GM21786 (cell line): ENCODE data around the gene RNF217.

Experiments
- ATAC-seq: cut with Tn5 transposase; IDR thresholded peaks from one replicate; pipeline ENCODE4 v1.9.1; 2021; ENCODE audit not compliant: unreplicated experiment

RNF217 gene

DNA sequence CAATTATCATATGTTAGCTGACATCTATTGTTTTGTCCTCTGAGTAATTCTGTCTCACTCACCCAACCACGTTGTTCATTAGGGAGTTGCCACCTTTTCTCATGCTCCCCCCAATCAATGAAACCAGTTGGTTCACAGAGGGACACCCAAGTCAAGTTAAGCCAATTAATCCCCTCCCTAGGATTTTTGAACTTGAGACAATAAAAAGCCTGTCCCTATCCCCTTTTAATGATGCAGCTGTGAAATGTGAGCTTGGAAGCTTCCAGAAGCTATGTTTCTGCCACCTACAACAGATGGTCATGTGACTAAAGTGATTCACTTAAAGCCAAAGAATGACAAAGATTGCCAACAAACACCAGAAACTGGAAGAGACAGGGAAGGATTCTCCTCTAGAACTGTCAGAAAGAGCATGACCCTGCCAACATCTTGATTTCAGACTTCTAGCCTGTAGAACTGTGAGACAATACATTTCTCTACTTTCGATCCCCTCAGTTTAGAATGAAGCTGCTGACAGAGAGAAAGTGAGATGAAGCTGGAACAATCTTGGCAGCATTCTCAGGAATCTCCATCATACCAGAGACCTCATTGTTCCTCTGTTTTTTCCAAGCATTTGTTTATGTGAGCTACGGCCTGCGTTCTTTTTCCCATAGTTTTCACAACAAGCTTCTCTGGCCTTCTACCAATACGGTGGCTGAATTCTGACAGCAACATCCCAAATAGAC, 133.5 kb downstream of the RNF217 start:
- no peak for ATAC-seq

DNA sequence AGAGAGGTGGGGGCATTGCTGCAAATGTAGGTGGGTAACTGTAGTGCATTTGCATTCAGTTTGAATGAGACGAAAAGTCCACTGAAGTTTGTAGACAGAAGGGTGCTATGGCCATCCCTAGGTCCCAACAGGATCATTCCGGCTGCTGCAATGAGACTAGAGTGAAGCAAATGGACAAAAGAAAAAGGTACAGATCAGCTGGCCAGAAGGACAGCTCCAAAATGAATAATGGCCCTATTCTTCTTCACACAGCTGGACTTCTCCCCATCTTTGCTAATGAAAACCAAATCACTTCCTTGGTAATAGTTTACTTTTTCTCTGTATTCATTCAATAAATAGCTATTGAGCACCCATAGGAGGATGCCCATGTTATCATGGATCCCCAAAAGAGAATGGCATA, 134.9 kb downstream of the RNF217 start:
- ATAC-seq: no peak

GRCh38 chr6:125098253-125098652, 136.0 kb downstream of the RNF217 start:
- ATAC-seq: no peak

DNA sequence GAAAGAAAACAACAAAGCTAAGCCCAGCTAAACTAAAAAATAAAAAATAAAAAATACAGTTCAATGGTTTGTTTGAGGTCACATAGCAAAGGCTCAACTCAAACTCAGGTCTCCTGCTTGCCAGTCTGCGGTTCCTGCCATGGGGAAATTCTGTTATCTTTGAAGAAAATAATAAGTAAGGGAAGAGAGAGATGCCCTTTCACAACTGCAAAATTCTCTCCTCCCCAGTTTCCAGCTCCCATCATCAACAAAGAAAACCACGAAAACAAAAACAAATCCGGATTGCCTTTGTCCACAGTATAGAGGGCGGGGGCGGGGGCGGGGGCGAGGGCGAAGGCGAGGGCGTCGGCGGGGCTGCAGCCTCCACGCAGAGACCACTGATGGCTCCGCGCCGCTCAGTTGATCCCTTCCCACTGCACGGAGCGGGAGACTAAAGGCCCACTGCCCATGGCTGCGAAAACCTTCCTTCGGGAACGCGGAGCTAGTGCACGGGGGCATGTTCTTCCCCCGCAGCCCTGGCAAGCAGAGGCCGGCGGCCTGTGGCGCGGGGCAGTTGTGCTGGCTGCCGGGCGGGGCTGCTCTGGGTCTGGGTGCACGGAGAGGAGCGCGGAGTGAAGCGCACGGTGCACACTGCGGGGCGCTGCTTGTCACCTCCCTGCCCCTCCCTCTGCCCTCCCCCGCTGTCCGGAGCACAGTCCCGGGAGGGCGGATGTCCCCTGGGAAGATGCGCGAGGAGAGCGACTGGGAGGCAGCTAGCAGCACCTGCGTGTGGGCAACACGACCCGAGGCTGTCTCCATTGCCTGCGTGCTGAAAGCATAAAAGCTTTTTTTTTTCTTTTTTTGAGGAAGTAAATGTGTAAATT, 137.2 kb downstream of the RNF217 start:
- peak; percentile 66 for ATAC-seq

GRCh38 chr6:125100074-125100652, 137.9 kb downstream of the RNF217 start:
- no peak for ATAC-seq

- ATAC-seq: no peak
Observed at GRCh38 chr6:125101128-125101527, 138.9 kb downstream of the RNF217 start.

DNA sequence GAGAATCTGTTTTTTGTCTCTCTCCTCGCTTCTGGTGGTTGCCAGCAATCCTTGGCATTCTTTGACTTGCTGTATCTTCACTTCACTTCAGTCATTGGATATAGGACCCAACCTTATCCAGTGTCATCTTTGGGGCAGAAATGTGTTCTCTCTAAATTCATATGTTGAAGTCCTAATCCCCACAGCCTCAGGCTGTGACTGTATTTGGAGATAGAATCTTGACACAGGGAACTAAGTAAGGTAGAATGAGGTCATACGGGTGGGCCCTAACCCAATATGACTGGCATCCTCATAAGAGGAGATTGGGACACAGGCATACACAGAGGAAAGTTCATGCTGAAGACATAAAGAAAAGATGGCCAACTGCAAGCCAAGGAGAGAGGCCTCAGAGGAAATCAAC, 139.4 kb downstream of the RNF217 start:
- ATAC-seq: no peak

DNA sequence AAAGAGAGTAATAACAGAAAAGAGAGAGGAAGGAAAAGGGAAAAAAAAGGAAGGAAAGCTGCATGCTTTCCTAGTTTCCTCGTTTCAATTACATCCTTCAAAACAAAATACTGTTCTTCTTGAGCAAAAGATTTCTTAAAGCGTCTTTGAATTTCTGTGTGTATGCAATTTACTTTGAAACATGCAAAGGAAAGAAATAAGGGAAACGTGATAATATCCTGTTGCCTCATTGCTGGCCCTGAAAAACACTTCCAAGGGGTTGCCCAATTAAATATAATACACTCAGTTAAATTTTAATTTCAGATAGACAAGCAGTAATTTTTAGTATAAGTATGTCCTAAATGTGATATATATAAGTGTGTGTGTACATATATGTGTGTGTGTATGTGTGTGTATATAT, 140.2 kb downstream of the RNF217 start:
- no peak for ATAC-seq

DNA sequence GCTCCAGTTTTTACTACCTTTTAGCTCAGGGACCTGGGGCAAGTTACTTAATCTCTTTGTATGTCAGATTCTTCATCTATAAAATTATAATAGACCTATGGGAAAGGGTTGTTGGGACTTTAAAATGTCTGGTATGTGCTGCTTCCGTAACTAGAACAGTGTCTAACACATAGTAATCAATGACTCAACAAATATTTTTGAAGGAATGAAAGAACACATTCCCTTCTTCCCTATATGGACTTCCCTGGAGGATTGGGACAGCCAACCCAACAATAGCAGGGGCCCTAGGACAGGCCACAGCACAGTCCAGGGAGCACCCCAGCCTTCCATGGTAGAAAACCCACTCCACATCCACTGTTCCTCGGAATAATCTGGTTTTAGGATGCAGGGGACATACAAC, 140.7 kb downstream of the RNF217 start:
- ATAC-seq: no peak

DNA sequence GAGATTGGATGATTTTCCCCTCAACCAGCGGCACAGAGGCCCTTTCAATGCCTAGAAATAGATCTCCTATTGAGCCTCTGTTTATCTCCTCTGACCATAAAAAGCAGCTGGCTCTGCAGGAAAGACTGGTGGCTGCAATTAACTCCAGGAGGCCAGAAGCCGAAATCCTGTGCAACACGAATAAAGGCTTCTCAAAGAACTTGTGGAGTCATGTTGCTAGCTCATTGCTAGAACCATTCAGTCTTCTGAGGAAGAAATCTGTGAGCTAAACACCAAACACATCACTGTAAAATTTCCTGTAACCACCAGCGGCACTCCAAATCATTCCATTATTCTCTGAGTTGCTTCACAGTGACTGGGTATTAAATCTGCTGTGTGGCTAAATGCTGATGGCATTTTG, 142.2 kb downstream of the RNF217 start:
- ATAC-seq: no peak

DNA sequence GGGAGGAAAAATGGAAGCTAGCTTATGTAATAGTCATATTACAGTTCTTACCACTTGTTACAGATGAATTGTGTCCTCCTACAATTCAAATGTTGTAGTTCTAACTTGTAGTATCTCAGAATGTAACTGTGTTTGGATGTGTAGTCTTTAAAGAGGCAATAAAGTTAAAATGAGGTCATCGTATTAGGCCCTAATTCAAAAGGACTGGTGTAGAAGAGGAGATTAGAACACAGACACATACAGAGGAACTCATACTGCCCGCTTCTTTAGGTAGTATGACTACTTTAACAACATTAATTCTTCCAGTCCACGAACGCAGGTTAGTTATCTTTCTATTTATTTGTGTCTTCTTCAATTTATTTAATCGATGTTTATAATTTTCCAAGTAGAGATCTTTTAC, 144.8 kb downstream of the RNF217 start:
- ATAC-seq: no peak

DNA sequence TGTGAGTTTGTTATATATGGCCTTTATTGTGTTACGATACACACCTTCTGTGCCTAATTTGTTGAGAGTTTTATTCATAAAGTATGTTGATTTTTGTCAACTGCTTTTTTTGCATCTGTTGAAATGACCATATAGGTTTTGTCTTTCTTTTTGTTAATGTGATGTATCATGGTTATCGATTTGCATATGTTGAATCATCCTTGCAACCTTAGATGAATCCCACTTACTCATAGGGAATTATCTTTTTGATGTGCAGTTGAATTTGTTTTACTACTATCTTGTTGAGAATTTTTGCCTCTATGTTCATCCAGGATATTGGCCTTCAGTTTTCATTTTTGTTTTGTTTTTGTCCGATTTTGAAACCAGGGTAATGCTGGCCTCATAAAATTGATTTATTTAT, 145.7 kb downstream of the RNF217 start:
- ATAC-seq: no peak

DNA sequence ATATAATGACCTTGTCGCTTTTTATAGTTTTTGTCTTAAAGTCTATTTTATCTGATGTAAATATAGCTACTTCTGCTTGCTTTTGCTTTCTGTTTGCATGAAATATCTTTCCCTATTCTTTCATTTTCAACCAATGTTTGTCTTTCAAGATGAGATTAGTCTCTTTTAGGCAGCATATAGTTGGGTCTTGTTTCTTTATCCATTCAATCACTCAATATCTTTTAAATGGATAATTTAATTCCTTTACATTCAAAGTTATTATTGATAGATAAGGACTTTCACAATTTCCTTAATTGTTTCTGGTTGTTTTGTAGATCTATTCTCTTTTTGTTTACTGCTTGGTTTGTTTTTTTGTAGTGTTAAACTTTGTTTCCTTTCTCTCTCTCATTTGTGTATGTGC, 147.8 kb downstream of the RNF217 start:
- ATAC-seq: no peak

DNA sequence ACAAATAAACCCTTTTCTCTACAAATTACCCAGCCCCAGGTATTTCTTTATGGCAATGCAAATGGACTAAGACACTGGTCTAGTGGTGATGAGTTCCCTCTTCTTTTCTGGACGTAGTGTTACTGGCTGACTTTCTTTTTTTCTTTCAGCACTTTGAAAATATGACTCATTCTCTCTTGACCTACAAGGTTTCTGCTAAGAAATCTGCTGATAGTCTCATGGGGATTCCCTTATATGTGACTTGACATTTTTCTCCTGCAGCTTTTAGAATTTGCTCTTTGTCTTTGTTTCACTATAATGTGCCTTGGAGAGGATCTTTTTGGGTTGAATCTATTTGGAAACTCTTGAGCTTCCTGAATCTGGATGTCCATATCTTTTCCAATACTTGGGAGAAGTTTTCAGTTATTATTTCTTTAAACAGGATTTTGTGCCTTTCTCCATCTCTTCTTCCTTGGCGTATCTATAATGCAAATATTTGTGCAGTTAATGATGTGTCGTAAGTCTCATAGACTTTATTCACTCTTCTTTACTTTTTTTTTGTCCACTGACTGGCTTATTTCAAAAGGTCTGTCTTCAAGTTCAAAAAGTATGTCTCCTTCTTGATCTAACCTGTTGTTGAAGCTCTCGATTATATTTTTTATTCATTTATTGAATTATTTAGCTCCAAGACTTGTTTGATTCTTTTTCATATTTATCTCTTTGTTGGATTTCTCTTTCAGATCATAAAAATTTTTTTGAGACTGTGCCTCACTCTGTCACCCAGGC, 149.2 kb downstream of the RNF217 start:
- ATAC-seq: no peak

- ATAC-seq: no peak
Observed at GRCh38 chr6:125112934-125113333, 150.7 kb downstream of the RNF217 start.

GRCh38 chr6:125114248-125114858, 152.1 kb downstream of the RNF217 start:
- peak; percentile 45 for ATAC-seq

DNA sequence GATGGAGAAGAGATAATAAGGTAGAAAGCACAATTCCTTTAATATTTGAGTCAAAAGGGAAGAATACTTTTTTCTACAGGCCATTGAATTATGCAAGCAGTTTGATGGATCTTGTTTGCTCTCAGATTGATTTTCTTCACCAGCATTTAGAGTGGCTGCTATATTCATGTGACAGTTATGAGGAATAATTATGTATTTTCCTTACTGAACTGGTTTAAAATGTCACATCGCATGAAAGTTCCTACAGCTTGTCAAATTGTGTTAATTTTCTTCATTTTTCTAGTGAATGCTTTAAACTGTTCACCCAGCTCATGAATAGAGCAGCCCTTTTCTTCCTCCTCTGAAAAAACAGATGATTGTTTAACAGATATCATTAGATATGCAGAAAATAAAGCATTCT, 153.9 kb downstream of the RNF217 start:
- ATAC-seq: no peak

DNA sequence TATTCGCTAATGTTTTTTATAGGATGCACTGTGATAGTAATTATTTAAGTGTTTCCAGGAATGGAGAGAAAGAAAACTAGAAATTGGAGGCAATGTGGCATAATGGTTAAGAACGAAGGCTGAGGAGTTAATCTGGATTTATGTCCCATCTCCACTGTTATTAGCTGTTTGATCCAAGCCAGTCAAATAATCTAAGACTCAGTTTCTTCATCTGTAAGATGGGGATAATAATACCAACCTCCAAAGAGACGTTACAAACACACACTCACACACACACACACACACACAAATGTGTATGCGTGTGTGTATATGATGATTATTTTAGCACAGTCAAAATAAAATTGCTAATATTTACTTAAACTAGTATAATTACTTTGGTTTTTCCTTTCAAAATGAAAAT, 154.5 kb downstream of the RNF217 start:
- ATAC-seq: no peak

DNA sequence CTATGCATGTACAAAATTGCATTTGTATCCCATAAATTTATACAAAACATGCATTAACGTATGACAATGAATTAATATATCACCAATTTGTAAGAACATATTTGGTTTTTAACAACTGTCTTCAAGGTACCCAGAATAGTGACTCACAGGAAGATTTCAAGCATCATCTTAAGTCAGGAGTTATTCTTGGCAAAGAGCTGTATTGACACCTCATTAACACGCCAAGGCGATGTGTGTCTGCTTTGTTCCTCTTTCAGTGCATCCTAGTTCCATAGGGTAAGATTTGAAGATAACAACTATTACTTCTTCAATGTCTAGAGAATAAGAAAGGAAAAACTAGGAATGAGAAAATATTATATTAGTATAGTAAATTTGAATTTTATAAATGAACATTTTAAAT, 155.6 kb downstream of the RNF217 start:
- no peak for ATAC-seq

- ATAC-seq: no peak
Observed at GRCh38 chr6:125120054-125120590, 157.9 kb downstream of the RNF217 start.

DNA sequence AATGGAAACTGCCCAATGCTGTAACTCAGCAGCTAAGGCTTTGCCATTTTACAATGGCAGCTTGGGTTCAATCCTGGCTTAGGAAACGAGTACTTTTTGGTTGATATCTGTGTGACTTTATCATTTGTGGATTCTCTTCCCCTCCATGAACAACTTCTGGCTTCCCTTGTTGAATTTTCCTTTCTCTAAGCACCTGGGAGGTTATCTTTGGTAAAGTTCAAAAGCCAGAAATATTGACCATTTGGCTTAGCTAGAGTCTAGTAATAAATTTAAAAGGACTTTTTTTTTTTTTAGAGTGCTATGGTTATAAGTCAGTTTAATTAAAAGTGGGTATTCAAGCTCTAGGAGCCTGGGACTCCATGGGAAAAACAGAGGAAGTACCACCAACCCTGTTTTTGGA, 159.7 kb downstream of the RNF217 start:
- ATAC-seq: no peak
